NCI-H2196 treated with DMSO at 0.1 percent for 48 hours (cell line): Measurements from ENCODE around the gene ZNF169.
"Not testable (repeated sequence)": the region's sequence is repeated elsewhere in the genome, so short reads cannot be mapped to it uniquely, and the experiment has no call there.

ENCODE experiments used
- DNase-seq: peaks from one replicate; lab custom pipeline; 2025; ENCODE audit not compliant: unreplicated experiment; lab: John Stamatoyannopoulos, UW

The ZNF169 gene

DNA sequence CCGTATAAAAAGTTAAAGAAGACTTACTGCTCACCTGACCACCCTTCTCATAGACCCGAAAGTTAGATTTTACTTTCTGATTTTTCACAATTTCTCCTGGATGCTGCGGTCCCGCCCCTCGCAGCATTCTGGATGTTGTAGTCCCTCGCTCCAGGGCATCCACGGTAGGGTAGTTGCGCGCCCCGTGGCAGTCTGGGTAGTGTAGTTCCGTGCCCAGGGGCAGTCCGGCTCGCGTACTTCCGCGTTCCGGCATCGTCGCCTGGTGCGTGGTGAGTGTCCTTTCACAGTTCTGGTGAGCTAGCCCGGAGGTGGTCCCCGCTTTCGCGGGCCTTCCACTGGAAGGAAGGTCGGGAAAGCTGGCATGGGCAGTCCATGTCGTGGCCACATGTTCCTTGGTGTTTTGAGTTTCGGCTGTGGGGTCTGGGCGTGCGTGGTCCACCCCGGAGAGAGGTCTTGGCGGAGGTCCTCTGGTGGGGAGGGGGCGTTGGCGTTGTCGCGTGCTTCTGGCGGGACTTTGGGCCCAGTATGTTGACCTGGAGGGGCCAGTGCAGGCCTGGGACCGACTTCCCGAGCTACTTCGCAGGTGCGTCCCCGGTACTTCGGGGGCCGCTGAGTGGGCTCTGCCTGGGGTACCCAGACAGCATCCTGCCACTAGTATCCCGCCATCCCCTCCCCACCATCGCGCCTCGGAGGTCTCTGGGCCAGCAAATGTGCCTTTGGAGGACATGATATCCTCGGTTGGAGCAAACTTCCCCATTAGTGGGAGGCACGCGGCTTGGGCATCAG, at the start of gene ZNF169:
ZNF169 (plus strand) TSS at position 222 of the 786 bp plus-strand sequence. CDS start 19,515 bp downstream, outside the sequence.
- peak; percentile 46 for DNase-seq

DNA sequence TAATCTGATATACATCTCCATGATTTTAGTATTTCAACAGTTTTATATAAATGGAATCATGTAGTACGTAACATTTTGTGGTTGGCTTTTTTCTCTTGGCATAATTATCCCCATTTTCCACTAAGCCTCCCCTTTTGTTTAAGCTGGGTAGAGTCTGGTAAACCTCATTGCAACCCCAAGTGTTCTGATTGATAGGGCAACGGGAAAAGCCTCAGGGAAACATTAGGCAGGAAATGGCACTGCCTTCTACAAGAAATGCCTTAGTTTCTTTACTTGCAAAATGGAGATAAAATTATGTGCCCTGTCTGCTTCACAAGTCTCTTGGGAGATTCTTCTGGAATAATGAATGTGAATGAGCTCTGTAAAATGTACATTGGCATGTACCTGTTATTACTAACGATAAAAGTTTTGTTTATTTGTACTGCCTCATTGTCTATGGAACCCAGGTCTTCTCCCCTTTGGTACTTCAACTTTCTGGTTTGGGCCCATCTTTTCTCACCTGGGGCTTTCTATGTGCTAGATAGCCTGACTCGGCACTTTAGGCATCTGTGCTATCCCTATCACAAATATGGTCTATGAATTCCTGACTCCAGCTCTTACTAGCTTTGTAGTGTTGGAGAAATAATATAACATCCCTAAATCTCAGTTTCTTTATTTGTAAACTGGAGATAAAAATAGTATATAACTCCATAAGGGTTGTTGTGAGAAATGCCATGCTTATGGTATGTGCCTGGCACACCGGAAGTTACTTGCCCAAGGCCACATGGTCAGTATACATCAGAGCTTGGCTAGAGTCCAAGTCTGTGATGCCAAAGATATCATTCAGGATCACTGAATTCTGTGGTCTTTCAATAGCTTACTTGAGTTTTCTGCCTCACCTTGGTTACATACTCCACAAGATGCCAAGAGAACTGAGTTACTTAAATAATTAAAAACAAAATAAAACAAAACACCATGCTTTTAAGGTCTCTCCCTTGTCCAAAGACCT, 48.2 kb upstream of the ZNF169 start:
- DNase-seq, result no peak

DNA sequence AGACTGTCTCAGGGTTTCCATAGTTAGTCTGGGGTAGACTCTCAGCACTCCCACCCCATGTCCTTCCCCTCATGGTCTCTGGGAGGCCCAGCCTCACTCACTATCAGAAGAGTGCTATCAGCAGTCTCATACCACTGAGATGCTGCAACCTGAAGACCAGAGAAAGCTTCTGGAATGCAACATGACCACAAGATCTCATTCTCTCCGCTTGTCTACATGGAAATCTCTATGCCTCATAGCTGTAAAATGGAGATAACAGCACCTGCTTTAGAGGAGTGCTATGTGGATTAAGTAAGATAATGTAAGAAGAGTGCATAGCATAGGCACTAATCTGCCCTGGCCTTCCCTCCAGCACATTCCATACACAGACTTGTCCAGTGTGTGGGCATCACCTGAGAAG, 47.0 kb upstream of the ZNF169 start:
- no peak for DNase-seq

DNA sequence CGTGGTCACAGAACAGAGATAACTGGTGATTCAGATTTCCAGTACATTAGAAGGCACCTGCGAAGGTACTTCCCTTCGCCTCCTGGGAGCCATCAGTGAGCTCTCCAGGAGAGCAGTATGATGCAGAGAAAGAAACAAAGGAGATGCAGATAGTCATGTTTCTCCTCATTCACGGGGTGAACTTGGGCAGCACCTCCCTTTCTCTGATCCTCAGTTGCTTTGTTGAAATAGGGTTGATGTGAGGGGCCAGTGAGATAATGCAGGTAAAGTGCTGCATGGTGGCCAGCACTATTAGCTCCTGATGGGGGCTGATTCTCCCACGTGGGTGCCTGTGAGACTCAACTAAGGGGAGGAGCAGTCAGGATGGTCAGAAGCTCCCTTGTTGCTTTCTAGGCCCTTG, 46.6 kb upstream of the ZNF169 start:
- no peak for DNase-seq

DNA sequence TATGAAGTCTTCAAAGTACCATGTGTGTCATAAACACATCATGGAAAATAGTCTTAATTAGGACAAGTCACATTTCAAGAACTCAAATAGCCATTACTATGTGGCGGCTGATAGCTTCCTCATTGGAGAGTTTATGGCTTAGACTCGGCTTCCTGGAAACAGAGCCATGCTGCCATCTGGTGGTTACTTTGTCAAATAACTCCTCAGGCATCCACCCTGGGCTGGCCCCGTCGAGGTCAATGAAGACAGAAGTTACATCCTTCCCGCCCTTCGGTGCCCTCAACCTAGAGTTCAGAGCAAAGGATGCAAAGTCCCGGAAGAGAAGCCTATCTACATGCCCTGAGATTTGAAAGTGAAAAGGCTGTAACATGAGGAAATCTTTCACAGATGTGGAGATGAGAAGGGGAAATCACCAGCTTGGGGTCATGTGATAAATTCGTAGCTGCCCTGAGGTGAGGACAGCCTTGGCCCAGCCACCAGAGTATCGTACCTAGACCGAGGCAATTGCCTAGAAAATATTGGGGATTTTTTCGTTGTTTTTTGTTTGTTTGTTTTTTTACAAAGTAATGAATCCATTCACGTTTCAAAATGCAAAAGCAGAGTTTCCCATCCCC, 45.5 kb upstream of the ZNF169 start:
- peak; percentile 71 for DNase-seq

DNA sequence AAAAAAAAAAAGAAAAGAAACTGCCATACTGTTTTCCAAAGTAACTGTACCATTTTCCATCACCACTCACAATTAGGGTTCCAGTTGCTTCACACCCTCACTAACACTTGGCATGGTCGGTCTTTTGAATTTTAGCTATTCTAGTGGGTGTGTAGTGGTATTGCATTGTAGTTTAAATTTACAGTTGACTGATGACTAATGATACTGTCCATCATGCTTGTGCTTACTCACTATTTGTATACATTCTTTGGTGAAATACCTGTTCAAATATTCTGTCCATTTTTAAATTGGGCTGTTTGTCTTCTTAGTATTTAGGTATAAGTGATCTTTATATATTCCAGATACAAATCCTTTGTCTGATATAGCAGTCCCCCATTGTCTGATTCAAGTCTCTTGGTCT, 36.2 kb upstream of the ZNF169 start:
- DNase-seq, result no peak

DNA sequence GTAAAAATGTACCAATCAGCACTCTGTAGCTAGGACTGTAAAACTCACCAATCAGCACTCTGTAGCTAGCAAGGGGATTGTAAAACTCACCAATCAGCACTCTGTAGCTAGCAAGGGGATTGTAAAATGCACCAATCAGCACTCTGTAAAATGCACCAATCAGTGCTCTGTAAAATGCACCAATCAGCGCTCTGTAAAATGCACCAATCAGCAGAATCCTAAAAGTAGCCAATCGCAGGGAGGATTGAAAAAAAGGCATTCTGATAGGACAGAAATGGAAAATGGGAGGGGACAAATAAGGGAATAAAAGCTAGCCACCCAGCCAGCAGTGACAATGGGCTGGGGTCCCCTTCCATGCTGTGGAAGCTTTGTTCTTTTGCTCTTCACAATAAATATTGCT, 33.7 kb upstream of the ZNF169 start:
- DNase-seq, result not testable (repeated sequence)

DNA sequence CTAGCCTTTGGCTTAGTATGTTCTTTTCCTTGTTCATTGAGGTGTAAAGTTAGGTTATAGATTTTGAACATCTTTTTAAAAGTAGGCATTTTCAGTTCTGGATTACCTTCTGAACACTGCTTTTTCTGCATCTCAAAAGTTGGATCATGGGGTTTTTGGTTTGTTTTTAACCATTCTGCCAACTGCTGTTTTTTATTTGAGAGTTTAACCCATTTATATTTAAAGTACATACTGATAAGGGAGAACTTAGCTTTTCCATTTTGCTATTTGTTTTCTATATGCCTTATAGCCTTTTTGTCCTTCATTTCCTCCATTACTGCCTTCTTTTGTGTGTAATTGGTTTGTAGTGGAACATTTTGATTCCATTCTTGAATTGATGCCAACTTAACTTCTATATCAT, 30.5 kb upstream of the ZNF169 start:
- DNase-seq, result no peak

DNA sequence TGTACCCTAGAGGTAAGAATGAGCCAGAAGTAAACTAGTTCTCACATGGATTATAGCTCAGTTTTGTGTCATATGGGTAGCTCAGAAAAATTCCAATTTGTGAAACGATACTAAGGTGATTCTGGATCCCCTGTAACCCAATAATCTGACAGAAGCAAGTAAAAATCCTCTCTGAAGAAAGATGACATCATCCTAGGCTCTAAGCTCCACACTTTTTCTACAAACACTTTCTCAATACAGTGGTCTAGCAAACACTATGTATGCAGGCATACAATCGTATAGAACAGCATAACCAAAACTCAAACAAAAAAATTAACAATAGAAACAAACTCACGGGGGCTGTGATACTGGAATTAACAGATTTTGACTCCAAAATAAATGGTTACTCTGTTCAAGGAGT, 26.7 kb upstream of the ZNF169 start:
- no peak for DNase-seq

DNA sequence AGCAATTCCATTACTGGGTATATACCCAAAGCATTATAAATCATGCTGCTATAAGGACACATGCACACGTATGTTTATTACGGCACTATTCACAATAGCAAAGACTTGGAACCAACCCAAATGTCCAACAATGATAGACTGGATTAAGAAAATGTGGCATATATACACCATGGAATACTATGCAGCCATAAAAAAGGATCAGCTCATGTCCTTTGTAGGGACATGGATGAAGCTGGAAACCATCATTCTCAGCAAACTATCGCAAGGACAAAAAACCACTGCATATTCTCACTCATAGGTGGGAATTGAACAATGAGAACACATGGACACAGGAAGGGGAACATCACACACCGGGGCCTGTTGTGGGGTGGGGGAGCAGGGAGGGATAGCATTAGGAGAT, 18.0 kb upstream of the ZNF169 start:
- not testable (repeated sequence) for DNase-seq

DNA sequence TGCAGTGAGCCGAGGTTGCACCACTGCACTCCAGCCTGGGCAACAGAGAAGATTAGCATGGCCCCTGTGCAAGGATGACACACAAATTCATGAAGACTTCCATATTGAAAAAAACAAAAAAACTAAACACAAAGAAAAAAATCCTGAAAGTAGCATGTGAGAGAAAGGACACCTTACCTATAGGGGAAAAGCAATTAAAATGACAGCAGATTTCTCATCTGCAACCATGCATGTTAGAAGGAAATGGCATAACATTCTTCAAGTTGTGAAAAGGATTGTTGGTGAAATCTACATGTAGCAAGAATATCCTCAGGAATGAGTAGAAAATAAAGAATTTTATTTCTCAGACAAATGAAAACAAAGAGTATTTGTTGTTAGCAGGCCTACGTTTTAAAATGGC, 13.4 kb upstream of the ZNF169 start:
- DNase-seq, result no peak

DNA sequence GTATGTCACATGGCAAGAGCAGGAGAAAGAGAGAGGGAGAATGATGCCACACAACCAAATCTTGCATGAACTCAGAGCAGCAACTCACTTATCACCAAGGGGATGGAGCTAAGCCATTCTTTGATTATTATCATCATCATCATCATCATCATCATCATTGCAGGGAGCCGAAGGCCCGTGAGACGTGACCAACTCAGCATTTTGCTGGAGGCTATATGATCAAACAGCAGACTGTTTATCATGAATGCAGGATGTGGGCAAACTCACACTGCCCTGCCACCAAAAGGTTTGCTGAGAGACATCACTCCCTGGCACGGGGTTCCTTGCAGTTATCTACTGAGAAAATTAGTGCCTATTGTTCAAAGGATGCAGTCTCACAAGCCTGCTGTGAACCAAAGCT, 8.6 kb upstream of the ZNF169 start:
- no peak for DNase-seq

DNA sequence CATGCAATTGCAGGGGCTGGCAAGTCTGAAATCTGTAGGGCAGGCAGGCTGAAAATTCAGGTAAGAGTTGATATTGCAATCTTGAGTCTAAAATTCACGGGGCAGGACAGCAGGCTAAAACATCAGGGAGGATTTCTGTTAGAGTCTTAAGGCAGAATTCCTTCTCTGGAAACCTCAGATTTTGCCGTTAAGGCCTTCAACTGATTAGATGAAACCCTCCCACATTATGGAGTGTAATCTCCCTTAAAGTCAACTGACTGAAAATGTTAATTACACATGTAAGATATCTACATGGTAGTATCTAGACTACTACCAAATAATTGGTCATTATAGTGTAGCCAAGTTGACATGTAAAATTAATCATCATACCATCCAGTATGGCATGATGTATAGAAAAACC, 3.1 kb upstream of the ZNF169 start:
- DNase-seq, result no peak

DNA sequence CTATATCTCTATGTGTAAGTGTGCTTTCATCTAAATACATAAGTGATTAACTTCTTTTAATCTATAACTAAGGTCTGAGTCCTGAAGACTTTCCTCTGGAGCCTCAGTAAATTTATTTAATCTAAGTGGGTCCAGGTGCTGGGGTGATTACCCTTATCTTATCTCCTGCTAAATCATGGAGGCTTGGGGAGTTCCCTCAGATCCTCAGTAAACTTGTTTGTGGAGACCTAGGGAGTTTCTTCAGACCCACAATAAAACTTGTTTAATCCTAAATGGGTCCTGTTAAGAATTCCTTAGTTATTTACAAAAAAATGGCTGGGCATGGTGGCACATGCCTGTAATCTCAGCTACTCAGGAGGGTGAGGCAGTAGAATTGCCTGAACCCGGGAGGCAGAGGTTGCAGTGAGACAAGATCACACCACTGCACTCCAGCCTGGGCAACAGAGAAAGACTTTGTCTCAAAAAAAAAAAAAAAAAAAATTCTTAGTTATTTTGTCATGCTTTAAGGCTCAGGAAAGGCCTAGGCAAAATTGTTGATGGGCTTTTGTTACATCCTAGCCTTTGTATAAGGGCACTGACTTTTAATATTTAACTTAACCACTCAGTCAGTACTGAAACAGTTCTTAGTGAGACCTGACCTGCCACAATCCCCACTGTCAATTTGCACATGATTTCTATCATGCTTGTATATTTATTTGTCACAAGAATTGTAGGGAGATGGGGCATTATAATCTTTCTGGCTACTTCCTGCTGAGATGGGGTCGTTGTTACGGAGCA, 6.7 kb downstream of the ZNF169 start:
- not testable (repeated sequence) for DNase-seq

DNA sequence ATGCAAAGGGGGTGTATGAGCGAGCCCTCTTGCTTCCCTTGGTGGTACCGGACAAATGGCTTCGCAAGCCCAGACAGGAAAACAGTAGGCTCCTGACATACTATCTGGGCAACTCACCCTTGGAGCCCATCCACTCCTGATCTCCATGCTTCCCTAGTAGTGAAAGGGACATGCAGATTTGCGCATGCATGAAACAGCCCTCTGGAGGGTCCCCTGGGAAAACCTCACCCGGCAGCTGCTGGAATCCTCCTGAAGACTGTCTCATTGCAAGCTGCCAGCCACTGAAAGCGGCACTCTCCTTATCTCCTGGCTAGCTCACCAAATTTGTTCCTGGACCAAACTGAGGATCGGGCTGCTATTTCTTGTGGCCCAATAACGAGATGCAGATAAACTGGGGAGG, 10.2 kb downstream of the ZNF169 start:
- no peak for DNase-seq

DNA sequence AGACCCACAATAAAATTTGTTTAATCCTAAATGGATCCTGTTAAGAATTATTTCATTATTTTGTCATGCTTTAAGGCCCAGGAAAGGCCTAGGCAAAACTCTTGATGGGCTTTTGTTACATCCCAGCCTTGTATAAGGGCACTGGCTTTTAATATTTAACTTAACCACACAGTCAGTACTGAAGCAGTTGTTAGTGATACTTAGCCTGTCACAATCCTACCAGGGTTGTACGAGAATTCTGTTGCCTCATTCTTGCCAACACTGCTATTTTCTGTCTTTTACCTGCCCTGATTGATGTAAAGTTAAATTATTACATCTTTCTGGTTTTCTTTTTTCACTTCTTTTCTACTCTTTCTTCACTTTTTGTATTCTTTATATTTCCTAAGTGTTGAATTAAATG, 10.9 kb downstream of the ZNF169 start:
- no peak for DNase-seq

DNA sequence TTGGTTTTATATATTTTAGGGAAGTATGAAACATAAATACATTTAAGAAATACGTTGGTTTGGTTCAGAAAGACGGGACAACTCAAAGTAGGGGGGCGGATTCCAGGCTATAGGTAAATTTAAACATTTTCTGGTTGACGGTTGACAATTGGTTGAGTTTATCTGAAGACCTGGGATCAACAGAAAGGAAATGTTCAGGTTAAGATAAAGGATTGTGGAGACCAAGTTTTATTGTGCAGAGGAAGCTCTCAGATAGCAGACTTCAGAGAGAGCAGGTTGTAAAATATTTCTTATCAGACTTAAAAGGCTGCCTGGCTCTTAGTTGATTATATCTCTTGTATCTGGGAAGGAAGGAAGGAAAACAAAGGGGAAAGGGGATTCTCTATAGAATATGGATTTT, 17.9 kb downstream of the ZNF169 start:
- DNase-seq, result not testable (repeated sequence)

DNA sequence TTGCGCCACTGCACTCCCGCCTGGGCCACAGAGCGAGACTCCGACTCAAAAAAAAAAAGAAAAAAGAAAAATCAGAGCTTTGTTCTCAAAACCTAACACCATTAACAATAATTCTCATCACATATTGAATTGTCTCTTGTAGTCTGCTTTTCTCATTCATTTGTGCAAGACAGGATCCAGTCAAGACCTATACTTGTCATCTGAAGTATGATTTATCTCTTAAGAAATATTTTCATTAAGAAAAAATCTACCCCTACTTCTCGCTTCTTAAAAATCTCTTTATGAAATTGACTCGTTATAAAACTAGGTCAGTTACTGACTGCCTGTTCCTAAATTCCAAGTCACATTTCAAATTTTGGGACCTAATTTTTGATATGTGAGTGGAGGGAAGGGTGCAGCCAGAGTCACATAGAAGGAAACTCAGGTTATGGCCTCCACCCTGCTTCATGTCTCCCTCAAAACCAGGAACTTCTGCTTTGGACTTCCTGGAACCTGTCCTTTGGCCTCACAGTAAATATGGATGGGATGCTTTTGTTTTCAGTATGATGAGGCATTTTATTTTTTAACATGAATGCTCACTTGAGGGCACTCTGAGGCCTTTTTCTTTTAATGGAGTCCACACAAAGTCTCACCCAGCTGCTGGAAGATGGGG, 18.9 kb downstream of the ZNF169 start:
- no peak for DNase-seq

DNA sequence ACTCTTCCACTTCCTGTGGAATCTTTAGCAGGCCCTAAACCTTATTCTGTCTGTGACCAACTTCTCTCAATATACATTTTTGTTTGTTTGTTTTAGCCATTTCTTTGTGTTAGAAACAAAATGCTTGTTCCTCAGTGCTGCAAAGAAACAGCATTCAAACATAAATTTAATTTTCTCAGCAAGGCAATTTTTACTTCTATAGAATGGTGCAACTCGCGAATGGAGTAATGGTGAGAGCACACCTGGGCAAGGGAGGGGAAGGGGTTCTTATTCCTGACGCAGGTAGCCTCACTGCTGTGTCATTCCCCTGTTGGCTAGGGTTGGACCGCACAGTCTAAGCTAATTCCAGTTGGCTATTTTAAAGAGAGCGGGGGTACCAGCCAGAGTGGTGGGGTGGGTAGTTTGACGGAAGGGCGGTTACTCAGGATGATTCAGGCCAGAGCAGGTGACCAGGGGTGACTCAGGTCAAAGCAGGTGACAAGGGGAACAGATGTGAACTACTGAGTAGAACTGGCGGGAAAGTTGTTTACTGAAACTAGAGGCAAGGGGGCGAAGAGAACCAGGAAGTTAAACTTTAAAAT, 21.4 kb downstream of the ZNF169 start:
- no peak for DNase-seq

DNA sequence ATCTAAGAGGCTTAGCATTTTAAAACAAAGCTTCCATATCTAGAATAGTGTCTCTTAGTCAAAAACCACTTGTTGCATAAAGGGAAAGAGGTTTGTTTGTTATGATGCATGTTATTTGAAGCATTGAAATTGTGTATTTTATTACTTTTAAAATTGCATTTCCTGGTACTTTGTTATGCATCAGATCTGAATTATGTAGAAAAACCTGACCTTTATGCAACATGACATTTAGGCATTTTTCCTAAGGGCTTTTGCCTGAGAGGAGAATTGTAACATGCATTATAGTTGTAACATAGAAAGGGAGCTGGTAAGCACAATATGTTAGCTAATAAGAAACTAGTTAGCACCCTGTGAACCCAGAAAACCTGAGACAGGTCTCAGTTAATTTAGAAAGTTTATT, 22.0 kb downstream of the ZNF169 start:
- no peak for DNase-seq
